Measurements from ENCODE around the gene INAFM1.
"Not testable (repeated sequence)": the region's sequence is repeated elsewhere in the genome, so short reads cannot be mapped to it uniquely, and the experiment has no call there.

Gene INAFM1

DNA sequence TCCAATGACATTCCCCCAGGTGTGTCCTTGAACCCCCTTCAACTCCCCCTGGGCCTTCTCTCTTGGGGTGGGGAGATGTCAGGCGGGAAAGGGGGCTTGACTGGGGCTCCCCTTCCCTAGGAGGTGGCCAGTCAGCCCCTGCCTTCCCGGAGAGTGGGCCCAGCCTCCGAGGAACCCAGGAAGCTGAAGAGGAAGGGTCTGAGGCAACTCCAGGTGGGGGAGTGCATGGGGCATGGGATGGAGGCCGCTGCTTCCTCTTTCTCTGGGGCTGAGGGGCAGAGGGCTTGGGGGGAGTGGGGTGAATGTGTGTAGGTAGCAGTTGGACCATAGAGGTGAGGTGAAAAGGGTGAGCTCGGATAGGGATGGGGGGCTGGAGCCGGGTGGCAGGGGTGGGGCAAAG lies 2.7 kb upstream of the INAFM1 start:
- no peak for DNase-seq

DNA sequence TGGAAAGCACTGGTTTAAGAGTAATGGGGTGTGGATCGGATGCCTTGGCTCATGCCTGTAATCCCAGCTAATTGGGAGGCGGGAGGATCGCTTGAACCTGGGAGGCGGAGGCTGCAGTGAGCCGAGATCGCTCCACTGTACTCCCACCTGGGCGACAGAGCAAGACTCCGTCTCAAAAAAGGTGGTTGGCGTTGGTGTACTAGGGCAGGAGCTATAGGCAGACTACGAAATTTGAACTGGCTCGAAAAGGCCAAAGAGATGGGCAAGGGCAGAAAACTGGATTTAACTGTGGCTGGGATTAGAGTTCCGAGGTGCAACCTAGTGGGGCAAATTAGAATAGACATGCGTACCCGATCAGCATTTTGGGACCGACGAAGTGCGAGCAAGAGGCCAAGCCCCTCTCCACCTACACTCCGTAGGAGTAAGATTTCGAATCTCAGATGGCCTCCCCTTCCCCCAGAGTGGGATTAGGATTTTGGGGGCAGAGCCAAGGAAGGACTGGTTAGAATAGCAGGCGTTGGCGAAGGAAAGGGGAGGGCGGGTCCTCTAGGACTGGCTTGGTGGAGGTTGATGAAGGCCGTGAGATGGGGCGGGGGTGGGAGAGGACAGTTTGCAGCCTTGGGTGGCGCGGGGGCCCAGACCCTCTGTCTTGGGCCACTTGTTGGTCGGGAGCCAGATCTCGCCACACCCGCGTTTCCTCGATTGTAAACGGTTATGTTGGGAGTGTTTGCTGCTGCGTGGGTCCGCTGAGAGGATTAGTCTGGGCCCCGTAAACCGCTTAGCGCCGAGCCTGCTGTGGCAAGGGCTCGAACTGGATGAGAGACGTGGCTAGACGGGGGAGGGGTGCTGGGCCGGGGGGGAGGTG lies 2.0 kb upstream of the INAFM1 start:
- peak; percentile 77 for DNase-seq

GRCh38 chr19:47273313-47274070 lies 1.2 kb upstream of the INAFM1 start:
- peak; percentile 97 for DNase-seq

DNA sequence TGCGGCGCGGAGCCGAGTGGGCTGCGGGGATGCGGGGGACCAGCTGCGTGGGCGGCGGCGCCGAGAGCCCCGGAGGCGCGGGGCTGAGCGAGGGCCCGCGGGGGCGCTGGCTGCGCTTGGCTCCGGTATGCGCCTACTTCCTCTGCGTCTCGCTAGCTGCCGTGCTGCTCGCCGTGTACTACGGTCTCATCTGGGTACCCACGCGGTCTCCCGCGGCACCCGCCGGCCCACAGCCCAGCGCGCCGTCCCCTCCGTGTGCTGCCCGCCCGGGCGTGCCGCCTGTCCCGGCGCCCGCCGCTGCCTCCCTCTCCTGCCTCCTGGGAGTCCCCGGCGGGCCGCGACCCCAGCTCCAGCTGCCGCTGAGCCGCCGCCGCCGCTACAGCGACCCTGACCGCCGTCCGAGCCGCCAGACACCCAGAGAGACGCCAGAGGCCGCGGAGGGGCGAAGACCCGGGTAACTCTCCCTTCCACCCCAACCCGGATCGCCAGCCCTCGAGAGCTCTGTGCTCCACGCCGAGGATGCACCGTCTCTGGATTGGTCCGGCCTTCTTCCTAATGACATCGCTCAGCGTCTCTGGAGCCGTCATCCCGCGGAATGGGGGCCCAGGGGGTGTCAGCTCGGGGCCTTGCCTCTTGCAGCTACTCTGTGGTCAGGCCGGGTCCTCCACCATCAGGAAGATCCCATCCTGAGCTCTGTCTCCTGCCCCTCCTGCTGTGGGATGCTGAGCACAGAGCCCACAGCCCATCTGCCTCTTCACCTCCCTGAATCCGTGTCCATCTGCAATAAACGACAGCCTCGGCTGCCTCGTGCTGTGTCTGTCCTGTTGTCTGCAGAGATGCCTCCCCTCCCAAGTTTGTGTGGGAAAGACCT lies 441 bp downstream of the INAFM1 start:
- peak; percentile 77 for DNase-seq

GRCh38 chr19:47275791-47276461 lies 1.2 kb downstream of the INAFM1 start:
- DNase-seq = no peak

GRCh38 chr19:47276513-47276912 lies 1.8 kb downstream of the INAFM1 start:
- DNase-seq = not testable (repeated sequence)

- DNase-seq = peak; percentile 65
These were observed 5.6 kb downstream of the INAFM1 start for GRCh38 chr19:47280183-47280797.

DNA sequence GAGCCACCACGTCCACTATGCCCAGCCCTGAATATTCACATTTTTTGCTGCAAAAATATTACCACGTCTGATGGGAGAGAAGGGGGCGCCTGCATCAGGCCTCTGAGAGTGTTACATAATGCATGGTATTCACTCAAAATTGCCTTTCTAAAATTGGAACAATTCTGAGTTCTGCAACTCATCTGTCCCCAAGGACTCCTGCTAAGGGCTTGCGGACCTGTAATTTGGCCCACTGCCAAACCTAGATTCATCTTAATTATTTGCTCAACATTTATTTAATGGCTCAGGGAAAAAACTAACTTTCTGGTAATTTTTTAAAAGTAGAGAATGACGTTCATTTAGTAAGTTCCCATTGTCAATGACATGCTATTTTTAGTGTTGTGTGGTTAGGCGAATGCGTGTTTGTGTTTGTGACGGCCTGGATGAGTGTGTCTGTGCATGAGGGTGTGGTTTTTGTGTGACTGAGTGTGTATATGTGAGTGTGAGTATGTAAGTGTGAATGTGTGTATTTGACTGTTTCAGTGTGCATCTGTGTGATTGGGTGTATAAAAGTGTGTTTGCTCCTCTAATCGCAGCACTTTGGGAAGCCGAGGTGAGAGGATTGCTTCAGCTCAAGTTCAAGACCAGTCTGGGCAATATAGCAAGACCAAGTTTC lies 8.8 kb downstream of the INAFM1 start:
- DNase-seq = no peak

DNA sequence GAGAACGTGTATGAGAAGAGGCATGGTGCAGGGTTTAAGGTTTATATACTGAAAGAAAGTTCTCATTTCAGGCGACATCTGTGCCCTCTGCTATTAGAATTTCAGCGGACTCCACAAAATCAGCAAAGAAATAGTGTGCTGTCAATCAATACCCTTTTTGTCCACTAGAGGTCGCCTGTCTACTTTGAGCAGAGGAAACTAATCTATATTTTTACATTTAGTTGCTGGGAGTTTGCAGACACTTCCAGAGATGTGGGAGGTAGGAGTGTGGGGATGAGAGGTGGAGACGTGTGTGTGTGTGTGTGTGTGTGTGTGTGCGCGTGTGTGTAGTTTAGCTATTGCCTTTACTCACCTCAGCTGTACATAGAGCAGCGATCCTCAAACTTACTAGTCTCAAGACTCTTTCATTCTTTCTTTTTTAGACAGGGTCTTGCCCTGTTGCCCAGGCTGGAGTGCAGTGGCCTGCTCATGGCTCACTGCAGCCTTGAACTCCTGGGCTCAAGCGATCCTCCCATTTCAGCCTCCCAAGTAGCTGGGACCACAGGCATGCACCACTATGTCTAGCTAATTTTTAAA lies 9.7 kb downstream of the INAFM1 start:
- DNase-seq = peak; percentile 84

DNA sequence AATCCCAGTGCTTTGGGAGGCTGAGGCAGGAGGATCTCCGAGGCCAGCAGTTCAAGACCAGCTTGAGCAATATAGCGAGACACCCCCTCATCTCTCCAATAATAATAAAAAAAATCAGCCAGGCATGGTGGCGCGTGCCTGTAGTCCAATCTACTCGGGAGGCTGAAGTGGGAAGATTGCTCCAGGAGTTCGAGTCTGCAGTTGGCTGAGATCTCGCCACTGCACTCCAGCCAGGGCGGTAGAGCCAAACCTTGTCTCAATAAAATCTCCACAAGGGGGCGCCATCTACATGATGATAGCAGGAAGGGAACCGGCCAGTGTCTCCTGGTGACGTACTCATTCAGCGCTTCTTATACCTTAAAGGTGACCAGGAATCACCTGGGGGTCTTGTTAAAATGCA lies 21.4 kb downstream of the INAFM1 start:
- peak; percentile 95 for DNase-seq

DNA sequence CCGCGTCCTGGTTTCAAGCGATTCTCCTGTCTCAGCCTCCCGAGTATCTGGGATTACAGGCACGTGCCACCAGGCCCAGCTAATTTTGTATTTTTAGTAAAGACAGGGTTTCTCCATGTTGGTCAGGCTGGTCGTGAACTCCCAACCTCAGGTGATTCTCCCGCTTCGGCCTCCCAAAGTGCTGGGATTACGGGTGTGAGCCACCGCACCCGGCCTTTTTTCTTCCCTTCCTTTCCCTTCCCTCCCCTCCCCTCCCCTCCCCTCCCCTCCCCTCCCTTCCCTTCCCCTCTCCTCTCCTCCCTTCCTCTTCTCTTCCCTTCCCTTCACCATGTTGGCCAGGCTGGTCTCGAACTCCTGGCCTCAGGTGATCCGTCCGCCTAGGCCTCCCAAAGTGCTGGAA lies 26.2 kb downstream of the INAFM1 start:
- DNase-seq = not testable (repeated sequence)

- DNase-seq = no peak
These were observed 27.6 kb downstream of the INAFM1 start for GRCh38 chr19:47302249-47302648.

DNA sequence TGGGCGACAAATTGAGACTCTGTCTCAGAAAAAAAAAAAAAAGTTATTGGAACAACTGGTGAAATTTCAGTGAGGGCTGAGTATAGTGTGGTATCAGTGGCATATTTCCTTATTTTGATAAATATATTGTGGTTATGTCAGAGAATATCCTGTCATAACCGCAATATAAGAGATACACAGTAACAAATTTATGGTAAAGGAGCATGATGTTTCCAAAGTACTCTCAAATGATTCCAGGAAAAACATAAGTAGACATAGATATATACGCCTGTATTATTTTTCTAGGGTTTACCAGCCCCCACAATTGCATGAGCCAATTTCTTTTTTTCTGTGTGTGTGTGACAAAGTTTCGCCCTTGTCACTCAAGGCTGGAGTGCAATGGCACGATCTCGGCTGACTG lies 29.3 kb downstream of the INAFM1 start:
- no peak for DNase-seq

- DNase-seq = peak; percentile 88
These were observed 30.6 kb downstream of the INAFM1 start for GRCh38 chr19:47305309-47305751.

- DNase-seq = no peak
These were observed 31.6 kb downstream of the INAFM1 start for GRCh38 chr19:47306303-47306702.

DNA sequence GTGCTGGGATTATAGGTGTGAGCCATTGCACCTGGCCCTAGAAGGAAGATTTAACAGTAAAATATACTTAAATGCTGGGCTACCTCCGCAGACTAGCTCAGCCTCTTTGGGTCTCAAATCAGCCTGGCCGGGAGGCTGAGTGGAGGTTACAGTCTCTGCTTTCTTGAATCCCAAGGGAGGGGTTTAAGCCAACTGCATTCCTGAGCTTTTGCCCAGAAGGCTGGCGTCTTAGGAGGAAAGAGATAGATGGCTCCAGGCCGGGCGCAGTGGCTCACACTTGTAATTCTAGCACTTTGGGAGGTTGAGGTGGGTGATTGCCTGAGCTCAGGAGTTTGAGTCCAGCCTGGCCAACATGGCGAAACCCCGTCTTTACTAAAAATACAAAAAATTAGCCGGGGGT lies 34.4 kb downstream of the INAFM1 start:
- no peak for DNase-seq

- DNase-seq = no peak
These were observed 34.9 kb downstream of the INAFM1 start, which contains the start of gene C5AR1 for GRCh38 chr19:47309608-47310007. C5AR1 (plus strand) TSS chr19:47309861; CDS start chr19:47309896, 35 bp downstream.

DNA sequence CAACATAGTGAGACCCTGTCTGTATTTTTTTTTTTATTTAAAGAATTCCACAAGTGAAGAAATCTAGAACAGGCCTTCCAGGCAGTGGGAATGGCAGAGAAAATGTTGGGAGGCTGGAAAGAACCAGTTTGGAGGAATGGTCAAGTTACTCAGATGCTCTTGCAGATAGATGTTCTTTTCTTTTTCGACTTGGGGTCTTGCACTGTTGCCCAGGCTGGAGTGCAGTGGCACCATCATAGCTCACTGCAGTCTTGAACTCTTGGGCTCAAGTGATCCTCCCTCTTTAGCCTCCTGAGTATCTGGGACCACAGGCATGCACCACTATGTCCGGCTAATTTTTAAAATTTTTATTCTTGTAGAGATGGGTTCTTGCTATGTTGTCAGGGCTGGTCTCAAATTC lies 35.6 kb downstream of the INAFM1 start:
- DNase-seq = no peak

GRCh38 chr19:47310819-47311218 lies 36.1 kb downstream of the INAFM1 start:
- DNase-seq = peak; percentile 67

- no peak for DNase-seq
These were observed 37.8 kb downstream of the INAFM1 start for GRCh38 chr19:47312366-47313006.
